ENCODE results near the gene KANTR. TPM values are rescaled to one million over a fixed set of nuclear protein-coding genes. Genes with fewer than 3 reads are reported as not detected.

KANTR gene, protein sequence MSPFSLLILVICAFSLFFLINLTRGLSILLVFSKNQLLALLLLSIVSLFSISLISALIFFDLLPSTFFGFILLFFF
- 12.0 TPM for total RNA-seq

DNA sequence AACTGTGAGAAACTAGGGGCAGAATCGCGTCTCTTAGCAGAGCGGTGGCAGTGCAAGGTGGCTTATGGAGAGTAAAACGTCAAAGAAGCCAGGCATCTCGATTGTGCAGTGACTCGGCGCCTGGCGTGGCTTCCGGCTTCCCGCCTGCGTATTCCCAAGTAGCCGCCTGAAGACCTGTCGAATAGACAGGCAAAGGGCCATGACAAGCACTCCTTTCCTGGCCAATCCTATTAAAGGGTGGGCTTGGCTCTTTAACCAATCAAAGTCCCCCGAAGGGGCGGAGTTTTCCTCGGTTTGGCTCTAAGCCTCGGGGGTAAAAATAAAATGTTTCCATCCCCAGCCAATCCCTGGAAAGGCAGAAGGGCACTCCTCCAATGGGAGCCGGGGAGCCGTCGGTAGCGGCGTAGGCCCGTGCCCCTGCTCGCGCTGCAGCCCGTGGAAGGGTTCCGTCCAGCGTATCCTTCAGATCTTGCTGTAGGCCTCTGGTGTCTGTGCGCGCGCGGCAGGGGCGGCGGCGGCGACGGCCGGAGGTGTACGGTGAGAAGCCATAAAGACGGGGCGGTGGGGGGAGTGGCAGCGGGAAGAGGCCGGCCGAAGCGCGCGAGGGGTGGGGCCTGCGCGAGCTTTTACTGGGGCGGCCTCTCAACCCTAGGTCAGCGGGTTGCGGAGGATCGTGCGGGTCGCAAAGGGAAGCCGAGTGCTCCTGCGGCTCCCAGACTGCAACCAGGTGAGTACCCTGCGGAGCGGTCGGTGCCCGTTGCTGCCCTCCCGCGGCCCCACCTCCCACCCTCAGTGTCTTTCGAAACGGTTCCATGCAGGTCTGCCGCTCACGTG is at the start of gene KANTR:
Gene KANTR (plus strand): TSS at position 395 of the 834 bp plus-strand sequence. CDS start 30,131 bp downstream, outside the sequence.
- H3K4me1 ChIP-seq (ENCODE audit: control insufficient read depth in 3 of 3, insufficient read depth in 3 of 3, low read length in 3 of 3) = peaks cover 0 to 9% (median 2%) of the 10 kb centered on the region in 3 donors
- no peaks in the 10 kb centered on the region for H3K36me3 ChIP-seq (ENCODE audit: control insufficient read depth in 3 of 3, insufficient read depth in 3 of 3, low read length in 3 of 3)
- H3K27me3 ChIP-seq (ENCODE audit: control insufficient read depth in 3 of 3, insufficient read depth in 3 of 3, low read length in 3 of 3) = no peaks in the 10 kb centered on the region
- peak within 1 kb of the TSS; percentile 65 to 81 (median 76) for H3K9ac ChIP-seq (ENCODE audit: low read depth in 1 of 3, low read length in 3 of 3)
- peak within 1 kb of the TSS; percentile 85 for H3K27ac ChIP-seq (ENCODE audit: low read depth, low read length)
- H3K4me3 ChIP-seq (ENCODE audit: low read length in 3 of 3) = peak within 1 kb of the TSS; percentile 71 to 84 (median 81)
- no peaks in the 10 kb centered on the region for H3K9me3 ChIP-seq (ENCODE audit: control insufficient read depth in 3 of 3, low read length in 3 of 3)

DNA sequence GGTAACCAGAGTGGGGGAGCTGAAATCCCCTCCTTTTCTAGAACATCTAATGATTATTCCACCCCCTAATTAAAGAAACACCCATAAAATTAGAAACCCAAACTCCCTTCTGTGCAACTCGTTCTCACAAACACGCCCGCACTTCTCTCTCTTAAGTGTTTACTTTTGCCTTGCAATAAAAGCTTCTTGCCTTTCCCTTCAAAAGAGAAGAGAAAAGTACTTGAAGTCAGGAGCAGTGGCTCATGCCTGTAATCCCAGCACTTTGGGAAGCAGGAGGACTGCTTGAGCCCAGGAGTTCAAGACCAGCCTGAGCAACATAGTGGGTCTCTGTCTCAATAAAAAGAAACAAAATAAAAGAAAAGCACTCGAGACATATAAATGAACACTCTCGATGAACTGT is 48.9 kb upstream of the KANTR start:
- no peak overlapping the region for H3K9ac ChIP-seq (ENCODE audit: low read depth in 1 of 3, low read length in 3 of 3)

GRCh38 chrX:53047228-53047627 is 46.7 kb upstream of the KANTR start:
- Histone ChIP-seq H3K27ac (ENCODE audit: low read depth, low read length) (no peak overlapping the region), H3K9me3 (ENCODE audit: control insufficient read depth in 3 of 3, low read length in 3 of 3) (no peaks in the 10 kb centered on the region), H3K9ac (ENCODE audit: low read depth in 1 of 3, low read length in 3 of 3) (no peak overlapping the region), H3K4me3 (ENCODE audit: low read length in 3 of 3) (no peak overlapping the region), H3K4me1 (ENCODE audit: control insufficient read depth in 3 of 3, insufficient read depth in 3 of 3, low read length in 3 of 3) (no peaks in the 10 kb centered on the region), H3K36me3 (ENCODE audit: control insufficient read depth in 3 of 3, insufficient read depth in 3 of 3, low read length in 3 of 3) (no peaks in the 10 kb centered on the region), H3K27me3 (ENCODE audit: control insufficient read depth in 3 of 3, insufficient read depth in 3 of 3, low read length in 3 of 3) (peaks cover 0 to 24% (median 0%) of the 10 kb centered on the region in 3 donors)

More for the DNA sequence above, 48.9 kb upstream of the KANTR start:
- no peak overlapping the region for H3K4me3 ChIP-seq (ENCODE audit: low read length in 3 of 3)
- H3K36me3 ChIP-seq (ENCODE audit: control insufficient read depth in 3 of 3, insufficient read depth in 3 of 3, low read length in 3 of 3) = no peaks in the 10 kb centered on the region
- H3K9me3 ChIP-seq (ENCODE audit: control insufficient read depth in 3 of 3, low read length in 3 of 3) = no peaks in the 10 kb centered on the region
- H3K27me3 ChIP-seq (ENCODE audit: control insufficient read depth in 3 of 3, insufficient read depth in 3 of 3, low read length in 3 of 3) = peaks cover 0 to 15% (median 0%) of the 10 kb centered on the region in 3 donors
- no peak overlapping the region for H3K27ac ChIP-seq (ENCODE audit: low read depth, low read length)
- H3K4me1 ChIP-seq (ENCODE audit: control insufficient read depth in 3 of 3, insufficient read depth in 3 of 3, low read length in 3 of 3) = no peaks in the 10 kb centered on the region

DNA sequence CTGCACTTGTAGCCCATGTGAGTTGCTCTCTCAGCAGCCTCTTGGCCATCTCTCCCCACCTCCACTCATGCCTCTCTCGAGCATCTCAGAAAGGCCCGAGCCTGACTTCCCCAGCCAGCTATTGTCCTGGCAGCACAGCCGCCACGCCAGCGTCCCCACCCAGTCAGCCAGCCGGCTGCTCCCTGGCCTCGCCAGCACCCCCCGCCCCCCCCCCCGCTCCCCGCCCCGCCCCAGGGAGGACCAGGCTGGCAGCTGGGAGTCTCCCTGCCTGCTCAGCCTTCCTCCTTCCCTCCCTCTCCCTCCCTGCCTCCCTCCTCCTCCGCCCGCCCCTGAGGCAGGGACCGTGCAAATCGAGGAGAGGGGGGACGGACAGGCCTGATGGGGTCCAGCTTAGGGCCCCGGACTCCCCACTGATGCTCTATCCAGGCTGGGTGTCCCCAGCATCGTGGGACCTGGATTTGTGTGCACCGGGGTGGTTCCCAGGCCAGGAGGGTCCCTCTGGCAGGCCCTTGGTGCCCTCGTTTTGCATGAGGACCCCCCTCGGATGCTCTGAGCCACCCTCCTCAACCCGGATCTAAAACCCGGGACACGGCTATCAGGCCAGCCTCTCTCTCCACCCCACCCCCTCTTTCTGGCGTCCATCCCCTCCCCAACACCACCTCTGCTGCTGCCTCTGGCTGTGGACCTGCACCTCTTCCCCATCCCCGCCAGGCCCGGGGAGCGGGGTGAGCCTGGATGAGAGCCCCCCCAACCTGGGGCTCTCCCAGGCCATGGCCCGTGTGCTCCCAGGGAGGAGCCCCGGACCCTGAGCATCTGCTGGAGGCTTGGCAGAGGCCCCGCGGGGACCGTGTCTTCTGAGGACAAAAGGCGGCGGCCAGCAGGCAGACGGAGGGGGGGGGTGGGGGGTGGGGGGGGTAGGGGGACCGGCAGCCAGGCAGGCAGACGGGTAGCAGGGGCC is 45.5 kb upstream of the KANTR start, which contains the start of gene GPR173:
Gene GPR173 (plus strand): TSS at position 621 of the 958 bp plus-strand sequence. CDS start 27,833 bp downstream, outside the sequence.
- H3K9me3 ChIP-seq (ENCODE audit: control insufficient read depth in 3 of 3, low read length in 3 of 3) = no peaks in the 10 kb centered on the region
- H3K27me3 ChIP-seq (ENCODE audit: control insufficient read depth in 3 of 3, insufficient read depth in 3 of 3, low read length in 3 of 3) = peaks cover 0 to 32% (median 0%) of the 10 kb centered on the region in 3 donors
- no peak within 1 kb of the TSS for H3K27ac ChIP-seq (ENCODE audit: low read depth, low read length)
- no peaks in the 10 kb centered on the region for H3K4me1 ChIP-seq (ENCODE audit: control insufficient read depth in 3 of 3, insufficient read depth in 3 of 3, low read length in 3 of 3)
- peak within 1 kb of the TSS in 2 of 3 donors; percentile 32 to 38 for H3K4me3 ChIP-seq (ENCODE audit: low read length in 3 of 3)
- peak within 1 kb of the TSS in 1 of 3 donors; percentile 20 for H3K9ac ChIP-seq (ENCODE audit: low read depth in 1 of 3, low read length in 3 of 3)
- no peaks in the 10 kb centered on the region for H3K36me3 ChIP-seq (ENCODE audit: control insufficient read depth in 3 of 3, insufficient read depth in 3 of 3, low read length in 3 of 3)

DNA sequence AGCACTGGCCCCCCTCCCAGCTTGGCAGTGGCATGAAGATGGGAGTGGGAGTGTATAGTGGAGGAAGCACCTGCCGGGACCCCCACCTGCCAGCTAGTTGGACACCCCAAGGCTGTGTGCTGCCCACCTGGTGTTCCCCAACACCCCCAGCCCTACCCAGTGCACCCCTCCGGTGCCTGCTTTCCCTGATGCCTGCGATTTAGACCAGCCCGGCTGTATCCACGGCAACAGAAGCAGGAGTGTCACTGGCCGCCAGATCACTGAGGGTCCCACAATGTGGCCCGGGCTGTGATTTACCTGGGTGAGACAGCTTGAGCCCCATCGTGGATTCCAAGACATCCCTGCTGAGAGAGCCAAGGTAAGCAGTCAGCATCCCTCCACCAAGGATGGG is 44.8 kb upstream of the KANTR start:
- Histone ChIP-seq H3K9me3 (ENCODE audit: control insufficient read depth in 3 of 3, low read length in 3 of 3) (no peaks in the 10 kb centered on the region), H3K4me1 (ENCODE audit: control insufficient read depth in 3 of 3, insufficient read depth in 3 of 3, low read length in 3 of 3) (no peaks in the 10 kb centered on the region), H3K27me3 (ENCODE audit: control insufficient read depth in 3 of 3, insufficient read depth in 3 of 3, low read length in 3 of 3) (peaks cover 0 to 26% (median 0%) of the 10 kb centered on the region in 3 donors), H3K27ac (ENCODE audit: low read depth, low read length) (no peak overlapping the region), H3K9ac (ENCODE audit: low read depth in 1 of 3, low read length in 3 of 3) (peak overlapping the region in 1 of 3 donors; percentile 20), H3K4me3 (ENCODE audit: low read length in 3 of 3) (peak overlapping the region in 1 of 3 donors; percentile 32), H3K36me3 (ENCODE audit: control insufficient read depth in 3 of 3, insufficient read depth in 3 of 3, low read length in 3 of 3) (no peaks in the 10 kb centered on the region)

- no peaks in the 10 kb centered on the region for H3K36me3 ChIP-seq (ENCODE audit: control insufficient read depth in 3 of 3, insufficient read depth in 3 of 3, low read length in 3 of 3)
- no peak overlapping the region for H3K27ac ChIP-seq (ENCODE audit: low read depth, low read length)
- no peak overlapping the region for H3K9ac ChIP-seq (ENCODE audit: low read depth in 1 of 3, low read length in 3 of 3)
- H3K4me1 ChIP-seq (ENCODE audit: control insufficient read depth in 3 of 3, insufficient read depth in 3 of 3, low read length in 3 of 3) = no peaks in the 10 kb centered on the region
- no peak overlapping the region for H3K4me3 ChIP-seq (ENCODE audit: low read length in 3 of 3)
- peaks cover 0 to 36% (median 0%) of the 10 kb centered on the region in 3 donors for H3K27me3 ChIP-seq (ENCODE audit: control insufficient read depth in 3 of 3, insufficient read depth in 3 of 3, low read length in 3 of 3)
- no peaks in the 10 kb centered on the region for H3K9me3 ChIP-seq (ENCODE audit: control insufficient read depth in 3 of 3, low read length in 3 of 3)
Measured at GRCh38 chrX:53050841-53051240, 43.1 kb upstream of the KANTR start.

DNA sequence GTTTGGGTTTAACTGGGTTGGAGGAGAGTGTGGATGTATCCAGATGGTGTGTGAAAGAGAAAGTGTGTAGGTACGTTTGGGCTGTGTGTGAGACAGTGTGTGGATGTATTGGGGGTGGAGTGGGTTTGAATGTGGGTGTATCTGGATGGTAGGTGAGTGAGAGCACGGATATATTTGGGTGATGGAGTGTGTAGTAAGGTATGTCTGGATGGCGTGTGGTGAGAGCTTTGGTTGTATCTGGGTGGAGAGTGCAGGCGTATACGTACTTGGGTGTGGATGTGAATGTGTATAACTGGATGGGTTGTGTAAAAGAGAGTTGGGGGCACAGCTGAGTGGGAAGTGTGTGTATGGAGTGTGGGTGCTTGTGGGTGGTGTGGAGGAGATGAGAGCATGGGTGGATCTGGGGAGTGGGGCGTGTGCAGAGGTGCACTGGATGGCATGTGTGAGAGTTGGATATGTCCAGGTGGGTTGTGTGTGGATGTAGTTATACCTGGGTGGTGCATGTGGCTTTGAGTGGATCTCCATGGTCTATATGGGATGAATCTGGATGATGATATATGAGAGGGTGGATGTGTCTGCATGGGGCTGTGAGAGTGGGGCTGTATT is 38.6 kb upstream of the KANTR start:
- Histone ChIP-seq H3K36me3 (ENCODE audit: control insufficient read depth in 3 of 3, insufficient read depth in 3 of 3, low read length in 3 of 3) (no peaks in the 10 kb centered on the region), H3K27me3 (ENCODE audit: control insufficient read depth in 3 of 3, insufficient read depth in 3 of 3, low read length in 3 of 3) (peaks cover 0 to 27% (median 0%) of the 10 kb centered on the region in 3 donors), H3K4me3 (ENCODE audit: low read length in 3 of 3) (no peak overlapping the region), H3K9me3 (ENCODE audit: control insufficient read depth in 3 of 3, low read length in 3 of 3) (peaks cover 0 to 2% (median 0%) of the 10 kb centered on the region in 3 donors), H3K27ac (ENCODE audit: low read depth, low read length) (no peak overlapping the region), H3K9ac (ENCODE audit: low read depth in 1 of 3, low read length in 3 of 3) (no peak overlapping the region), H3K4me1 (ENCODE audit: control insufficient read depth in 3 of 3, insufficient read depth in 3 of 3, low read length in 3 of 3) (no peaks in the 10 kb centered on the region)

GRCh38 chrX:53056292-53056691 is 37.6 kb upstream of the KANTR start:
- H3K4me3 ChIP-seq (ENCODE audit: low read length in 3 of 3) = no peak overlapping the region

DNA sequence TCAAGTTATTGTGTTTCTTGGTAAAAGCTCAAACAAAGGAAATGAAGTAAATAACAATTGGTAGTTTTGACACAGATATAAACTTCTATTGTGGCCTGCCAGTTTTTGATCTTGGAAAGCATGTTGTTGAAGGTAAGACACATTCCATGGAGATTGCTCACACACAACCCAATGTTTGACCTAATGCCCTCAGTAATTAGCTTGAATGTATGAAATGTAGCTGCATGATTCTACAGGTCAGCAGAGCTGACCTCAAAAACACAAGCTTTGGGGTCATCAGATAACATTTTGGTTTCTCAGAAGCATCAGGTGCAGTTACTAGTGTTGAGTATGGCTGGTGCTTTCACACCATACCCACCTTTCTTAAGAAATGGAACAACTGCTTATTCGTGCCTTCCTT is 28.8 kb upstream of the KANTR start:
- no peak overlapping the region for H3K9ac ChIP-seq (ENCODE audit: low read depth in 1 of 3, low read length in 3 of 3)
- H3K27me3 ChIP-seq (ENCODE audit: control insufficient read depth in 3 of 3, insufficient read depth in 3 of 3, low read length in 3 of 3) = no peaks in the 10 kb centered on the region
- H3K4me1 ChIP-seq (ENCODE audit: control insufficient read depth in 3 of 3, insufficient read depth in 3 of 3, low read length in 3 of 3) = no peaks in the 10 kb centered on the region

More at GRCh38 chrX:53056292-53056691, 37.6 kb upstream of the KANTR start:
- Histone ChIP-seq H3K9me3 (ENCODE audit: control insufficient read depth in 3 of 3, low read length in 3 of 3) (peaks cover 0 to 2% (median 0%) of the 10 kb centered on the region in 3 donors), H3K36me3 (ENCODE audit: control insufficient read depth in 3 of 3, insufficient read depth in 3 of 3, low read length in 3 of 3) (no peaks in the 10 kb centered on the region), H3K9ac (ENCODE audit: low read depth in 1 of 3, low read length in 3 of 3) (no peak overlapping the region), H3K27ac (ENCODE audit: low read depth, low read length) (no peak overlapping the region), H3K27me3 (ENCODE audit: control insufficient read depth in 3 of 3, insufficient read depth in 3 of 3, low read length in 3 of 3) (peaks cover 0 to 23% (median 0%) of the 10 kb centered on the region in 3 donors), H3K4me1 (ENCODE audit: control insufficient read depth in 3 of 3, insufficient read depth in 3 of 3, low read length in 3 of 3) (no peaks in the 10 kb centered on the region)

More for the DNA sequence above, 28.8 kb upstream of the KANTR start:
- no peaks in the 10 kb centered on the region for H3K9me3 ChIP-seq (ENCODE audit: control insufficient read depth in 3 of 3, low read length in 3 of 3)
- no peak overlapping the region for H3K4me3 ChIP-seq (ENCODE audit: low read length in 3 of 3)
- no peaks in the 10 kb centered on the region for H3K36me3 ChIP-seq (ENCODE audit: control insufficient read depth in 3 of 3, insufficient read depth in 3 of 3, low read length in 3 of 3)
- no peak overlapping the region for H3K27ac ChIP-seq (ENCODE audit: low read depth, low read length)

Measured in skeletal muscle tissue (tissue), 4 donors.